ENCODE results near the gene CAMSAP3.
"Not testable (repeated sequence)": the region's sequence is repeated elsewhere in the genome, so short reads cannot be mapped to it uniquely, and the experiment has no call there.

The CAMSAP3 gene

GRCh38 chr19:7562646-7563393 lies 32.8 kb upstream of the CAMSAP3 start:
- DNase-seq (ENCODE audit: extremely low read depth, insufficient read length): no peak
- Histone ChIP-seq H3K27me3 (replicated peaks; ENCODE audit: control insufficient read depth, insufficient read depth, low read length) (no peaks in the 10 kb centered on the region), H3K4me3 (replicated peaks; ENCODE audit: low read depth, low read length) (no peak overlapping the region), H3K36me3 (ENCODE audit: control insufficient read depth, insufficient read depth, low read length) (peaks cover 8% of the 10 kb centered on the region)
- no peak for TF ChIP-seq CTCF (IDR thresholded peaks at IDR 0.05; ENCODE audit: insufficient read depth, low read length, poor library complexity, severe bottlenecking)

GRCh38 chr19:7564866-7565265 lies 30.8 kb upstream of the CAMSAP3 start:
- H3K4me3 ChIP-seq (replicated peaks; ENCODE audit: low read depth, low read length): no peak overlapping the region
- H3K36me3 ChIP-seq (ENCODE audit: control insufficient read depth, insufficient read depth, low read length): peaks cover 2% of the 10 kb centered on the region; the same call in 1 of the 2 replicates
- DNase-seq (ENCODE audit: extremely low read depth, insufficient read length): no peak
- TF ChIP-seq CTCF (IDR thresholded peaks at IDR 0.05; ENCODE audit: insufficient read depth, low read length, poor library complexity, severe bottlenecking): no peak
- H3K27me3 ChIP-seq (replicated peaks; ENCODE audit: control insufficient read depth, insufficient read depth, low read length): no peaks in the 10 kb centered on the region

- Histone ChIP-seq H3K36me3 (ENCODE audit: control insufficient read depth, insufficient read depth, low read length) (peaks cover 2% of the 10 kb centered on the region; the same call in 1 of the 2 replicates), H3K4me3 (replicated peaks; ENCODE audit: low read depth, low read length) (no peak overlapping the region), H3K27me3 (replicated peaks; ENCODE audit: control insufficient read depth, insufficient read depth, low read length) (no peaks in the 10 kb centered on the region)
- TF ChIP-seq CTCF (IDR thresholded peaks at IDR 0.05; ENCODE audit: insufficient read depth, low read length, poor library complexity, severe bottlenecking): no peak
- DNase-seq (ENCODE audit: extremely low read depth, insufficient read length): no peak
These were observed 30.3 kb upstream of the CAMSAP3 start for GRCh38 chr19:7565332-7565731.

GRCh38 chr19:7570761-7571160 lies 24.9 kb upstream of the CAMSAP3 start:
- no peak for DNase-seq (ENCODE audit: extremely low read depth, insufficient read length)
- TF ChIP-seq CTCF (IDR thresholded peaks at IDR 0.05; ENCODE audit: insufficient read depth, low read length, poor library complexity, severe bottlenecking): no peak
- no peak overlapping the region for H3K4me3 ChIP-seq (replicated peaks; ENCODE audit: low read depth, low read length)
- H3K27me3 ChIP-seq (replicated peaks; ENCODE audit: control insufficient read depth, insufficient read depth, low read length): no peaks in the 10 kb centered on the region
- no peaks in the 10 kb centered on the region for H3K36me3 ChIP-seq (ENCODE audit: control insufficient read depth, insufficient read depth, low read length)

- no peak for TF ChIP-seq CTCF (IDR thresholded peaks at IDR 0.05; ENCODE audit: insufficient read depth, low read length, poor library complexity, severe bottlenecking)
- no peaks in the 10 kb centered on the region for H3K27me3 ChIP-seq (replicated peaks; ENCODE audit: control insufficient read depth, insufficient read depth, low read length)
- H3K36me3 ChIP-seq (ENCODE audit: control insufficient read depth, insufficient read depth, low read length): no peaks in the 10 kb centered on the region
- DNase-seq (ENCODE audit: extremely low read depth, insufficient read length): no peak
- no peak overlapping the region for H3K4me3 ChIP-seq (replicated peaks; ENCODE audit: low read depth, low read length)
These were observed 20.1 kb upstream of the CAMSAP3 start for GRCh38 chr19:7575434-7576040.

- not testable (repeated sequence) for H3K27me3 ChIP-seq (replicated peaks; ENCODE audit: control insufficient read depth, insufficient read depth, low read length); H3K4me3 ChIP-seq (replicated peaks; ENCODE audit: low read depth, low read length); DNase-seq (ENCODE audit: extremely low read depth, insufficient read length); H3K36me3 ChIP-seq (ENCODE audit: control insufficient read depth, insufficient read depth, low read length)
These were observed 18.2 kb upstream of the CAMSAP3 start for GRCh38 chr19:7577422-7577821.
